Activated T-cell treated with anti-CD3 and anti-CD28 coated beads, Interleukin-2, amount 50 U/mL, for 48 hours (primary cell): ENCODE measurements around the gene CCDC24.
A peak's percentile ranks its signal among the peaks of the same experiment; 100 is the strongest.

Experiments used
- DNase-seq, 2 experiments: peaks; one replicate each; pipeline ENCODE4 v3.0.0-alpha.2; 2020

CCDC24 gene

DNA sequence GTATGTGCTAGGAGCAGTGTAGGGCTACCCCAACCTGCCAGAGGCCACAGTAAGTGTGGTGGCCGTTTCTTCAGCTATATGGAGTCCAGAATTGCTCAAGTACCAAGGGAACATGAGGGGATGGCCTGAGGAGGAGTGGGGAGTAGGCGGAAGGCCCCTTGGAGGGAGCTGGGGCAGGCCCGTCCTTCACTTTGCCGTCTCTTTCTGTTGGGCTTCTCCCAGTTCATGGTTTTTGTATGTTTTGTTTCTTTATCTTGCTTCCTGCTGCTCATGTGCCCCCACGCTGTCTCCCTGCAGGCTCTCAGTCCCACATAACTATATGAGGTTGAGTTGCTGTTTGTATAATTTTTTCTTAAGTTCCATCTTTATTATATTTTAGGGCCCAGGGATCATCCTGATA lies 27.5 kb upstream of the CCDC24 start:
- no peak for DNase-seq

DNA sequence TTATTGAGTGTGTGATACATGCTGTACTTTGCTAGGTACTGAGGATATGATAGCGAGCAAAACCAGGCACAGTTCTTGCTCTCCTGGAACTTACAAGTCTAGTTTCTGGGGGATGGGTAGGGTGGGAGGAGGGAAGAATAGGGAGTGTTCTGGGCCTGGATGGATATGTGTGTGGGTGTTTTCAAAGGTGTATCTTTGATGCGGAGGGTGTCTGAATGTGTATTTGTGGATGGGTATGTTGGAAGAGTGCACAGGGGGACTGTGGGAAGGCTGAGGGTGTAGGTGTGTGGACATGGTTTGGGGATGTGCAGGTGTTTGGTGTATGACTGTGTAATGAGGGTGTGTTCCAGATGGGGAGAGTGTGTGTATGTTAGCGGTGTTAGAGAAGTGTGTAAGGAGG lies 26.1 kb upstream of the CCDC24 start:
- DNase-seq, result no peak

- DNase-seq, result no peak
These were observed 23.0 kb upstream of the CCDC24 start for GRCh38 chr1:43968348-43968948.

DNA sequence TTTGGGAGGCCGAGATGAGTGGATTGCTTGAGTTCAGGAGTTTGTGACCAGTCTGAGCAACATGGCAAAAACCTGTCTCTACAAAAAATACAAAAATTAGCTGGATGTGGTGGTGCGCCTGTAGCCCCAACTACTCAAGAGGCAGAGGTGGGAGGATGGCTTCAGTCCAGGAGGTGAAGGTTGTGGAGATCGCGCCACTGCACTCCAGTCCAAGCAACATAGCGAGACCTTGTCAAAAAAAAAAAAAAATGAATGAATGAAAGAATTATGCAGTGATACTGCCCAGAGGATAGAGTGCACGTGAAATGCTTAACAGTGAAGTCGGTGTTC lies 22.0 kb upstream of the CCDC24 start:
- no peak for DNase-seq

- peak; percentile 96 to 97 for DNase-seq
These were observed 21.5 kb upstream of the CCDC24 start, which contains the start of gene DPH2 for GRCh38 chr1:43969746-43970466. DPH2 (plus strand) TSS chr1:43970010; CDS start chr1:43970176, 166 bp downstream.

DNA sequence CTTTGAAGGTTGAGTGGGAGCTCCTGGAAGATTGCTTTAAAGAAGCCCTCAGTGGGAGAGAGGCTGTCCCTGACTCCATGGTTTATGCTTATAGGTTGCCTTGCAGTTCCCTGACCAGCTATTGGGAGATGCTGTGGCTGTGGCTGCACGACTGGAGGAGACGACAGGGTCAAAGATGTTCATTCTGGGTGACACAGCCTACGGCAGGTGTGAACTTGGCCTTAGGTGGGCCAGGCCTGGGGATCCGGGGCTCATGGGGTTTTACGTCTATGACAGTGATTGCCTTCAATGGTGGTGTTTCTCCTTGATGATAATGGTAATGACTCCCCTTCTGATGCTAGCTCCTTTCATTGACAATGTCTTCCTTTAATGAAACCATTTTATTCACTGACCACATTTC lies 20.9 kb upstream of the CCDC24 start:
- no peak for DNase-seq

DNA sequence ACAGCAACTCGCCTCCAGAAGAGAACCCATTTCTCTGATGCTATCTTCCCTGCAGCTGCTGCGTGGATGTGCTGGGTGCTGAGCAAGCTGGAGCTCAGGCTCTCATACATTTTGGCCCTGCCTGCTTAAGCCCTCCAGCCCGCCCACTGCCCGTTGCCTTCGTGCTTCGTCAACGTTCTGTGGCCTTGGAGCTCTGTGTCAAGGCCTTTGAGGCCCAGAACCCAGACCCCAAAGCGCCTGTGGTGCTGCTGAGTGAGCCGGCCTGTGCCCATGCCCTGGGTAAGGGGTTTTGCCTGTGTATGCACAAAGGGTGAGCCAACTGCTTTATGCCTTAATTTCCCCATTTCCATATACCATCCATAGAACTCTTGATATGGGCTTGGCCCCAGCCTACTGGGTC lies 20.5 kb upstream of the CCDC24 start:
- DNase-seq, result no peak

GRCh38 chr1:43971336-43971980 lies 19.9 kb upstream of the CCDC24 start:
- DNase-seq, result no peak

DNA sequence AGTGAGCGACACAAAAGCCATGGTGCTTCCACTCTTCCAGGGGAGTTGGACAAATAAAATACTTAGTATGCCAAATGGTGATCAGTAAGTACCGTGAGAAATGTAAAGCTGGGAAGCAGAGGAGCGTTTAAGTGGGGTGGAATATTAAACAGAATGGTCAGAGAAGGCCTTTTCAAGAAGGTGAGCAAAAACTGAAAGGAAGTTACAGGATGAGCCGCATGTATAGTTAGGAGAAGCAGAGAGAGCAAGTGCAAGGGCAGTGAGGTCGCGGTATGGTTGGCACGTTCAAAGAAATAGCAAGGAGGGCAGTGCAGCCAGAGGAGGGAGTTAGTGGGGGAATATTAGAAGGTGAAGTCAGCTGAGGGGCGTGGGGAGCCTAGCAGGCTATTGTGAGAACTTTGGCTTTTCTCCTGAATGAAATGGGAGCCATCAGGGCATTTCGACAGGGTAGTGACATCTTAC lies 17.4 kb upstream of the CCDC24 start:
- no peak for DNase-seq

DNA sequence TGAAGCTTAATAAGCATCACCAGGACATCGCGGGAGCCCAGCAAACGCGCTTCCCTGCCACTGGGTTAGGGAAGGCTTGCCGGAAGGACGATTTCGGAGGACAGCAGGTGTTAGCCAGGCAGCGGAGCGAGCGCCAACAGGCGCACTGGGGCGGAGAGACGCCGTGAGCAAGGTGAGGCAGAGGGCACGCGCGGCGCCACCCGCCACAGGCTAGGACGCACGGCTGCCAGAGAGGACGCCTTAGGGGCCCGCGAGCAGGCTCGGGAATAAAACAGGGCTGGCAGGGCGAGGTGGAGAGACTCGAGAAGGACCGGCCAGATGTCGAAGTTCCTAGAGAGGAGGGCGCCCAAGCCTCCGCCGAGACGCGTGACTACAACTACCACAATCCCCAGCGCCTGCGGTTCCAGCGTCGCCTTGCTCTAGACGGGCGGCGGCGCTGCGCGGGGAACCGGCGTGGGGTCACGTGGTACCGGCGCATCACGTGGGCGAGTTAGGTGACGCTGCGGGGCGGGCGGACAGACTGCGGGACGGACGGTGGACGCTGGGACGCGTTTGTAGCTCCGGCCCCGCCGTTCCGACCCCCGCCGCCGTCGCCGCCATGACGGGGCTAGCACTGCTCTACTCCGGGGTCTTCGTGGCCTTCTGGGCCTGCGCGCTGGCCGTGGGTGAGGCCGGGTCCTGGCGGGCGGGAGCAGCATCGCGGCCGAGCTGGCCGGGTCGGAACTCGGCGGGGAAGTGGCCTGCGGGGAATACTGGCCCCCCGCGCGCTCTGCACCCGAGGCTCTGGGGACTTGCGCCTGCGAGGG lies 16.8 kb upstream of the CCDC24 start, which contains the start of gene ATP6V0B:
Gene ATP6V0B, plus strand, starts transcription at position 518 of the 806 bp plus-strand sequence. Its CDS starts 81 bp downstream, at position 599.
- DNase-seq, result peak; percentile 97

DNA sequence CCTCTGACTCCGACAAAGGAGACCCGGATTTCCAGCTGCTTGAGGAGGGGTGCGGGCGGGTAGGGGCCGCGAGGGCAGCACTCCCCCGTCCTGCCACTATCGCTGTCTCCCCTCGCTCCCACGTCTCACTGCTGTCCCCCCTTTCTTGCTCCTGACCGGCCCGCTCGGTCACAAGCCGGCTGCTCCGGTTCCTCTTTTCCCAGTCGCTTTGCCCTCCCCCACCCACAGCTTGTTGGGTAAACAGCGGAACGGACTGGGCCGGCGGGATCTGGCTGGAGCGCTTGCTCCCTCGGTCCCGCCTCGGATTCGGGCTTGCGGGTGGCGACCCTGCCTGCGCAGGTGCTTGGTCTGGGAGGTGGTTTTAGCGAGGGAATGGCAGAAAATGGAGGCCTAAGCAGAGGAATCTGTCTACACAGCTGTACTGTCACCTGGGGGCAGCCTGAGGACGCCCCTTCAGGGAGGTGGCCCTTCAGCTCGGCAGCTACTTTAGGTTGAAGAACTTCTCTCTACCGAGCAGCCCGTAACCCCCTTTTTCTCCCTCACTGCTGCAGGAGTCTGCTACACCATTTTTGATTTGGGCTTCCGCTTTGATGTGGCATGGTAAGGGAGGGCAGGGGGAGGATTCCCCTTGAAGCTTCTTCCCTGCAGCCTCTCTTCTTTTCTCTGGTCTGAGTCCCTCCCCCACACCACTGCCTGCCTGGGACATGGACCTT lies 16.0 kb upstream of the CCDC24 start:
- DNase-seq, result peak in 1 of 2 experiments; percentile 48

GRCh38 chr1:43976045-43976444 lies 15.4 kb upstream of the CCDC24 start:
- DNase-seq, result no peak

DNA sequence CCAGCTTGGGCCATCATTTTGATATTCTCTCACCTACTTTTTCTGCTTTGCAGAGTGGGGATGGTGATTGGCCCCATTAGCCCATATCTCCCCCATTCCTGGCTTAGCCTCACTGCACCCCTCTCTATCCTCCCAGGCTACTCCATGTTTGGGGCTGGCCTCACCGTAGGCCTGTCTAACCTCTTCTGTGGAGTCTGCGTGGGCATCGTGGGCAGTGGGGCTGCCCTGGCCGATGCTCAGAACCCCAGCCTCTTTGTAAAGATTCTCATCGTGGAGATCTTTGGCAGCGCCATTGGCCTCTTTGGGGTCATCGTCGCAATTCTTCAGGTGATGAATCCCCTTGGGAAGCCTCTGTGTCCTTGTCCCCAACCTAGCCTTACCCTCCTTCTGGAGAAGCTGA lies 14.5 kb upstream of the CCDC24 start:
- no peak for DNase-seq

GRCh38 chr1:43977376-43978263 lies 13.8 kb upstream of the CCDC24 start:
- no peak for DNase-seq

GRCh38 chr1:43978264-43978550 lies 13.2 kb upstream of the CCDC24 start:
- DNase-seq, result no peak

- peak; percentile 59 to 70 for DNase-seq
These were observed 12.7 kb upstream of the CCDC24 start, which contains the start of gene B4GALT2 for GRCh38 chr1:43978551-43979260. B4GALT2 (plus strand) TSS chr1:43979210; CDS start chr1:43981161, 1,951 bp downstream.

GRCh38 chr1:43979261-43979527 lies 12.2 kb upstream of the CCDC24 start:
- DNase-seq, result peak in 1 of 2 experiments; percentile 28

GRCh38 chr1:43979528-43980254 lies 11.7 kb upstream of the CCDC24 start:
- peak; percentile 65 to 70 for DNase-seq

DNA sequence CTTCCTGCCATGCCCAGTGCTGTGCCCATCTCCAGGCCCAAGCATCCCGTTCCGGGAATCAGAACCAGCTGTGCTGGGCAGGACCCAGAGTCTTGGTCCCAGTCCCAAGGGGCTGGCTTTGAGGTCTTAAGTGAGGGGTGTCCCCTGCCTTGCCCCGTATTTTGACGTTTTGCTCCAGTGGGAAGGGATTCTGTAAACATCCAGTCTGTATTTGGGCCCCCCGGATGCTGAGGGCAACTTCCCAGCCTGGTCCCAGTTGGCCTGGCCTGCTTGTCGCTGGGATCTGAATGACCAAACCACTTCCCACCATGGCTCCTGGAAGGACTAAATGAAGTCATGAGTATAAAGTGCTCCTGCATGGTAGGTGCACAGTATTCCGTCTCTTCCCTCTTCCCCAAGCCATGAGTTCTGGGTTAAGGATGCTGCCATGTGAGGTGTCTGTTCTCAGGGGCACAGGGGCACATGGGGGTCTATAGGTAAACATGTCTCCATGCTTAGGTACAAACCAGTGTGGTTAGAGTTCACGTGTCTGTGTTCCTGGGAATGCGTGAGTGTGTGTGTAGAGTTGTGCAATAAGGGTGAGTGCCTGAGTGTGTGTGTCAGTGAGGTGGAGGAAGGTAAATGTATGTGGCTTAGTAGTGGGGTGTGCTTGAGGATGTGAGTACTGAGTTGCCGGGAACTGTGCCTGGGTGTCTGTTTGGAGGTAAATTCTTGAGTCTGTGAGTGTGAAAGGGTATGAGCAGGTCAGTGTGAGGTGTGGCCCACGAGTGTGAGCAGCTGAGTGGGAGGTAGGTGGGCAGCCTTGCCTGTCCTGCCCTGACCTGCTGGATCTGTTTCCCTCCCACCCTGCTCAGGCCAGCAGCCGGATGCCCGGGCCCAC lies 10.9 kb upstream of the CCDC24 start:
- DNase-seq, result no peak
